GM18511 (cell line): ENCODE measurements around the gene SLC43A1.

ENCODE experiments used
- ATAC-seq: cut with Tn5 transposase; IDR thresholded peaks from one replicate; pipeline ENCODE4 v1.9.1; 2021; ENCODE audit warnings: mild to moderate bottlenecking, moderate library complexity; ENCODE audit not compliant: unreplicated experiment

The SLC43A1 gene

DNA sequence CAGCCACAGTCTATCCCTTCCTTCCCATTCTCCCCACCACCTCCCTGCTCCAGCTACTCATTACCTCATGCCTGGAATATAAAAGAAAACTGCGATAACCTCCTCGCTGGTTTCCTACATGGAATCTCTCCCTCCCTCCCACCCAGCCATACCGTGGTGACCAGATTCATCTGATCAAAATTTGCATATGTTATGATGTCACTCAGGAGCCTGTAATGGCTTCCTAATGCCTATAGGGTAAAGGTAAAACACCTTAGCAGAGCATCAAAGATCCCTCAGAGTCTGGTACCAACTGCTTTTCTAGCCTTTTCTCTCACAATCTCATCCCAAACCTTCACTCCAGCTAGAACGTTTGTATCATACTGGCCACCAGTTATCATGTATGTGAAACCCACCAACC, 35.6 kb downstream of the SLC43A1 start:
- ATAC-seq, result no peak

DNA sequence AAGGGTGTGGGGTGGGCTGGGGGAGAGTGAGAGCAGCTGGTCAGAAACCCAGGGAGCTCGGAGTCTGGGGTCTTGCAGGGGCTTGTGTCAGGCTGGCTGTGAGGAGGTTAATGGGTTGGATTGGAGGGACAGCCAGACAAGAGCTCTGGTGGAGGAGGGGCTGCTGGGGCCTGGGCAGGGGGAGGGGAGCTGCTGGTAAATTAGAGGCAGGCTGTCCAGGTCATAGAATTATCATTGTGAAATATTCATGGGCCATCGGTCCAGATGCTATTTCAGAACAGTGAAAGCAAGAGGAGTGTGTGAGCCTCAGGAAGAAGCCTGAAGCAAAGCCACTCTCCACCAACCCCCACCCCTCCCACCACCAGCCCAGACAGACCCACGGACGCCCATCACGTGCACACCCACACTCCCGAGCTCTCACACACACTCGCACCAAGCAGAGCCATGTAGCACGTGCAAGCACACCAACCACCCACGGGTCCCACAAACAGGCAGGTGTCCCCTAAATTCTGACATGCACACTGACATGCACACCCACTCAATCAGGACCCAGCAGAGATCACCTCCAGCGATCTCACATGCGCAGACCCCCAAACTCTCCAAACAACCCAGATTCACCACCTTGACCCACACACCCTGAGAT, 36.4 kb downstream of the SLC43A1 start:
- no peak for ATAC-seq

DNA sequence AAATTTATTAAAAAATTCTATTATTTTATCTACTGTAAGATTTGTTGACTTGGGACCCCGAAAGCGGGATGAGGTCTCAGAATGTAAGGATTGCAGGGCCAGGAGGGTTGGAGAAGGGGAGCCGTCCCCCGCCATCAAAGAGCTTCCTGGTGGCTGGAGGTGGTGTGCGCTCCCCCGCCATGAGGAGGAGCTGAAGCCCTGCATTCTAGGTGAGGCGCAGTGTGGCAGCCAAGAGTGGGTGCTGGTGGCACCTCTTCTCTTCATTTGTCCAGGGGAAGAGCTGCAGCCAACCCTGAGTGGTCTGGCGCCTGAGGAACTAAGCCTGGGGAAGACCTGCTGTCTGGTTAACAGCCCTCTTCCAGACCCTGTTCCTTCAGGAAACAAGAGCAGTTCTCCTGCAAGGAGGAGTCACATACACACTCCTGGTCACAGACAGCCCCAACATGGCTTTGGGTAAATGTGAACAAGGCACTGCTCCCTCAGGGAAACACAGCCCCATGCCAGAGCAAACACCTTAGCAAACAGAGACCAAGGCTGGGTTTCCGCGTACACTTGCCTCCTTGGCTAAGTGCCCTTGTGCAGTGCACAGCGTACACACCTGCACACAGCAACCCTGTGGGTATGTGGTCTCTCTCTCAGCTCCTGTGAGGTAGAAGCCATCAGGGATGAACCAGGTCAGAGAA, 37.9 kb downstream of the SLC43A1 start:
- no peak for ATAC-seq

DNA sequence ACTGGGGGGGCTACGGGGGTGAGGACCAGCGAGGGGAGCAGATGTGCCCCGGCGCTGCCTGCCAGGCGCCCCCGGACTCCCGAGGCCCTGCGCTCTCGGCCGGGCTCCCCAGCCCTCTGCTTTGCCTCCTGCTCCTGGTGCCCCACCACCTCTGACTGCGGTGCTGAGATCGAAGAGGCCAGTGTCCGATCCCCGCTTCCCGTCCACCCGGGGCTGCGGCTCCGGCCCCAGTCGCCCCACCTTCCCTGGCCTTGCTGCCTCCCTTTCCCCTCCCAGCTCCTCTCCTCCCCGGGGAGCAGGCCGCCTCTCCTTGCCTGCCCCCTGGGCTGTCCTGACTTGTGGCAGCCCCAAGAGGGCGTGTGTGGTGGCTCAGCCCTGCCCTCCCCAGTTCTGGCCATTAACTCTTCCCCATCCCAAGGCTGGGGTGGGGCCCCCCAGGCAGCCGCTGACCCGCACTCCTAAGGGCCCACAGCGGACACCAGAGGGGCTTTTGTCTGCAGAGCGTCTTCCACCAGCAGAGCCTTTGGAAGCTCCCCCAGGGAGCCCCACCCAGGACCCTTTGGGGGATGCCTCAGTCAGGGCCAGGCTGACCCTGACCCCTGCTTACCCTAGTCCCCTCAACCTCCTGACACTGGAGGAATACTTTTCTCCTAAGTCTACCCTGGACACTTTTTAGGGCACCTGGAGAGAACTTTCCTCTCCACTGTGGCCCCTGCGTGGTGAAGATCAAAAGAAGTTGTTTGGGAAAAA, 38.6 kb downstream of the SLC43A1 start:
- ATAC-seq, result peak; percentile 68

DNA sequence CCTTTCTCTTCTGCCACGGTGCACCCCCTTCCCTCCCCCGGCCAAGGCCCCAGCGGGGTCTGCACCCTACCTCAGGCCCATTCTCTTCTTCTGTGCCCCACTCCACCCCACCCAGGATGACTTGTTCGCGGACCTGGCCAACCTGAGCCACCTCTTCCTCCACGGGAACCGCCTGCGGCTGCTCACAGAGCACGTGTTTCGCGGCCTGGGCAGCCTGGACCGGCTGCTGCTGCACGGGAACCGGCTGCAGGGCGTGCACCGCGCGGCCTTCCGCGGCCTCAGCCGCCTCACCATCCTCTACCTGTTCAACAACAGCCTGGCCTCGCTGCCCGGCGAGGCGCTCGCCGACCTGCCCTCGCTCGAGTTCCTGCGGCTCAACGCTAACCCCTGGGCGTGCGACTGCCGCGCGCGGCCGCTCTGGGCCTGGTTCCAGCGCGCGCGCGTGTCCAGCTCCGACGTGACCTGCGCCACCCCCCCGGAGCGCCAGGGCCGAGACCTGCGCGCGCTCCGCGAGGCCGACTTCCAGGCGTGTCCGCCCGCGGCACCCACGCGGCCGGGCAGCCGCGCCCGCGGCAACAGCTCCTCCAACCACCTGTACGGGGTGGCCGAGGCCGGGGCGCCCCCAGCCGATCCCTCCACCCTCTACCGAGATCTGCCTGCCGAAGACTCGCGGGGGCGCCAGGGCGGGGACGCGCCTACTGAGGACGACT, 39.3 kb downstream of the SLC43A1 start:
- ATAC-seq, result peak; percentile 43

DNA sequence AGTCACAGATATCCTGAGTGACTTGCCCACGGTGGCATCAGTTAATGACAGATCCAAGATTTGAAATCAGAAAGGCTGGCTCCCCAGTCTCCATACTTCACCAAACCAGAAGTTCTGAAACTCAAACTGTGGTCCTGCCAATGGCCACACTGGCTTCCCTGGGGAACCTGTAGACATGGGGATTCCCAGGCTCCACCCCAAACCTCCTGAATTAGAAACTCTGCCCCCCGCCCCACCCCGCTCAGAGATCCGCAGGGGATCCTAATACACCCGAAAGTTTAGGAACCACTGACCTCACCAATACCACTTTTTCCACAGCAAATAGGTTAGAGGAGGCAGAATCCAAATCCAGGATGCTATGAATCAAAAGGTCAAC, 39.8 kb downstream of the SLC43A1 start:
- ATAC-seq, result peak; percentile 27

DNA sequence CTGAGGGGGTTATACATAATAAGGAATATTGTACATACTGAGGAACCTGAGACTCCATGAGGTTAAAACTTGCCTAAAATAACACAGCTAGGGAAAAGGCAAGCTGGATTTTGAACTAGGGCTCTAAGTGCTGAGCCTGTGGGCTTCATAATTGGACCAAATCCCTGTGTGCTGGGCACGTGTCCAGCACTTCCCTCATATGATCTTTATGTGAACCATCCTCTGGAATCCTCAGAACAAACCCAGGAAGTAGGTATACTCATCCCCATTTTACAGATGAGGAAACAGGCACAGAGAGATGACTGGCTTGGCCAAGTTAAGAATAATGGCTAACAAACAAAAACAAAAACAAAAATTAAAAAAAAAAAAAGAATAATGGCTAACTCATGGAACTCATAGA, 40.3 kb downstream of the SLC43A1 start:
- no peak for ATAC-seq

DNA sequence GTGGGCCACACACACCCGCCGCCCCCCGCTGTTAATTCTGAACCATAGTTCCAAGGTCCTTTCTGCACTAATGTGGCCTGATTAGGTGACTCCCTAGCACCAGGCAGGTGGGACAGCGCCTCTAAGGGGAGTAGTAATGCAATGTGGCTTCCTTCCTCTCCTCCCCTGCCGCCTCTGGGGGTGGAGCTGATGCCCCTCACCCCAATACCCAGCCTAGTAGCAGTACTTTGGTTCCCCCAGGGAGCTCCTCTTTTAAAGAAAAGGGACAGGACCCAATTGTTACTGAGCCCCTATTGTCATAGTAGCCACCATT, 40.7 kb downstream of the SLC43A1 start:
- ATAC-seq, result no peak

DNA sequence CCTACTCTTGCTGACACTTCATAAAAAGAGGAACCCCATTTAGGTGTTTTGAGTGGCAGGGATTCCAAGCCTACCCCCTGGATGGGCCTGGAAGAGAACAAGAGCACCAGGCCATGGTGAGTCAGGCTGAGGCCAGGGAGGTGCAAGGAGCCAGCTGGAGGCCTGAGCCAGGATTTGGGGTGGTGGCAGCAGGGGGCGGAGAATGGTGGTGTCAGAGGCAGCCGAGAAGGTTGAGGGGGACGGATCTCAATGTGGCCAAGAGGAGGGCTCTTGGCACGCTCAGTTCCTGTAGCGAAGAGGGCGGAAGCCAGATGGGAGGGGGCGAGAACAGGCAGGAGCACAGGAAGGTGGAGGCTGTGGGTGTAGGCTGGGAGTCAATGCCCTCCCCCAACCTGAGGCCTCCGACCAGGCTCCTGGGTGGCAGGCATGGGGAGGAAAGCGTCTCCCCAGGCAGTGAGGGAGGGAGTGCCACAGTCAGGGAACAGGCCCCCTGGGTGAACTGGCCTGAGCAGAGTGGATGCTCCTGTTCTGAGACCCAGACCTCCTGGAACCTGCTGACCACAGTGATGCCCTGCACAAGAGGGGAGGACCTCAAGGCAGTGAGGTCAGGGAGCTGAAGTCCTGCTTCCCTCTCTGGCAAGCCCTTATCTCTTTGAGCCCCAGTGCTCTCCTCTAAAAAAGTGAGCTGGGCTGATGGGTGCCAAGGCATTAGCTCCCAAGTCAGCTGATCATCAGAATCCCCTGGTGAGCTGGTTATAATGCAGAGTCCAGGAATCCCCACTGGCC, 41.3 kb downstream of the SLC43A1 start:
- no peak for ATAC-seq

DNA sequence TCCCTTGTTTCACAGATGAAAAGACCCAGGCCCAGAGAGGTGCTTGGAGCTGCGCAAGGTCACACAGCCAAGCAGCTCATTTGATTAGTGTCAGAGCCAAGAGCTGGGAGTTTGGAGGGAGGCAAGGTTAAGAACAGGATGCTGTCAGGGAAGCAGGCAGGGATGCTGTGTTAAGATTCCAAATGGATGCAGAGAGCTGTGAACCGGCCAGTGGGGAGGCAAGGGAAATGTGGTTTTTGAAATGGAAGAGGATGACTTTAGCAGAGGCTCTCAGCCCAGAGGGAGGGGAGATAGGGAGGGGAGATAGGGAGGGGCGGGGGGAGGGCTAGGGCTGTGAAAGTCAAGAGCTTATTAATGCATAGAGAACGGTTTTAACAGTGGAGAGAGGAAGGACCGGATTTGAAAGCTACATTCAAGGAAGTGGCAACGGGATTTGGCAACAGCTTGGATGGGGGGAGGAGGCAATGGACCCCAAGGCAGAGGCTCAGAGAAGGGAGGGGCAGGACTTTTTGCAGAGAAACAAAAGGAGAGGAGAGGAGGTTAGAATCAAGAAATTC, 42.1 kb downstream of the SLC43A1 start:
- ATAC-seq, result no peak

DNA sequence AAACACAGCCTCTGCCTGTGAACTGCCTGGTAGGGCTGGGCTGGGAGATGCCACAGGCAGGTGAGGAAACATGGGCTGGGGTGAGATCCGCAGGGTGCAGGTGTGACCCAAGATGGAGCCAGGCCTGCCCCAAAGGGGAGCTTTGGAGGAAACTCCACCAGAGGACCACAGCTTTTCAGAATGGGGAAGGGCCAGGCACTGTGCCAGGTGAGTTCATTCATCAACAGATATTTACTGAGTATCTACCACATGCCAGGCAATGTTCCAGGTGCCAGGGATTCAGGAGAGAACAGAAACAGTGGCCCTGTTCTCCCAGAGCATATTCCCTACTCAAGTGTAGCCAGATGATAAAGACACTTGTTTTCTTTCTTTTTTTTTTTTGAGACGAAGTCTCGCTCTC, 44.0 kb downstream of the SLC43A1 start:
- no peak for ATAC-seq

DNA sequence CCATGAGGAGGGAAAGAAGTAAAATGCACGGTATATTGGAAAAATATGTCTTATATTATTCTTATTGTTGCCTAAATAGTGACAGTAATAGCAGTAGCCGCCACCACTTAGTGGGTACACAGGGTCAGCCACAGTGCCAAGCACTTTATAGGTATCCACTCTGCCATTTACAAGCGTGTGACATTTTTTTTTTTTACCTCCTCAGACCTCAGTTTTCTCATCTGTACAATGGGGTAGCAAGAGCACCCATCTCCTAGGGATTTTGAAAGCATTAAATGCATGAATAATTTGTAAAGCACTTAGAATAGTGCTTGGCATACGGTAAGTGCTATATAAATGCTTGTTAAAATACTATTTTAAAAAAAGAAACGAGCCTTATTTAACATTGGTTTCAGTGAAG, 46.2 kb downstream of the SLC43A1 start:
- no peak for ATAC-seq

DNA sequence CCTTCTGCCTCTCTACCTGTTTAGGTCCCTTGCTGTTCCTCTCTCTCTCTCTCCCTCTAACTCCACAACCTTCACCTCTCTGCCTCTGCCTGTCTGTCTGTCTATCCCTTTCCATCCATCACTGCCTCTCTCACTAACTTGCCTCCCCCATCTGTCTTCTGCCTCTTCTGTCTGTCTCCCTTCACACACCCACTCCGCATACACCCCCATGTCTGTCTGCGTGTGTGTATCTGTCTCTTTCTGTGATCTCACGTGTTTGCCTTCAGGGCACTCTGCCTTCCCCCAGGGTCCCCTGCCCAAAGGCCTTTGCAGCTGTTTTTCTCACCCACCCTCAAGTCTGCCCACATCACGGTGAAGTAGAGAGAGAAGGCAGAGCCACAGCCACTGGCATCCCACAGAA, 47.2 kb downstream of the SLC43A1 start:
- ATAC-seq, result no peak

DNA sequence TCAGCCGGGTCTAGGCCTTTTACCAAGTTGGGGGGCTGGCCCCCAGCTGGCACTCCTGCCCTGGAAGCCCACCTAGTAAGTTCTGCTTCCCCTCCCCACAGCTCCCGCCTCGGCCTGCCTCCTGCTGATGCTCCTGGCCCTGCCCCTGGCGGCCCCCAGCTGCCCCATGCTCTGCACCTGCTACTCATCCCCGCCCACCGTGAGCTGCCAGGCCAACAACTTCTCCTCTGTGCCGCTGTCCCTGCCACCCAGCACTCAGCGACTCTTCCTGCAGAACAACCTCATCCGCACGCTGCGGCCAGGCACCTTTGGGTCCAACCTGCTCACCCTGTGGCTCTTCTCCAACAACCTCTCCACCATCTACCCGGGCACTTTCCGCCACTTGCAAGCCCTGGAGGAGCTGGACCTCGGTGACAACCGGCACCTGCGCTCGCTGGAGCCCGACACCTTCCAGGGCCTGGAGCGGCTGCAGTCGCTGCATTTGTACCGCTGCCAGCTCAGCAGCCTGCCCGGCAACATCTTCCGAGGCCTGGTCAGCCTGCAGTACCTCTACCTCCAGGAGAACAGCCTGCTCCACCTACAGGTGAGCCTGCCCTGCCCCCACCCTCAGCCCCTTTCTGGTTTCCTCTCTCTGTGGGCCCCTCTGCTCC, 47.9 kb downstream of the SLC43A1 start:
- ATAC-seq, result no peak

DNA sequence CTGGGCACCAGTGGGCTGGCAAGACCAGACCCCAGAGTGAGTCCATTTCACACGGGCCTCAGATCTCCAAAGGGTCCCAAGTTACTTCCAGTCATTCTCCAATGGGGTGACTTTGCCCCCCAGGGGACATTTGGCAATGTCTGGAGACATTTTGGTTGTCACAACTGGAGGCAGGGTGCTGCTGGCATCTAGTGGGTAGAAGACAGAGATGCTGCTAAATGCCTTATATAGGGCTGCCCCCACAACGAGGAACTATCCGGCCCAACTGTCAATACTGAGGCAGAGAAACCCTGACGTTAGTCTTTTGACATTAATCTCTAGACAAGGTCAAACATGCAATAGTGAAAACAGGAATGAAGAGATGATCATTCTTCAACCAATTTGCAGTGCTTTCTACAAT, 48.8 kb downstream of the SLC43A1 start:
- ATAC-seq, result no peak

DNA sequence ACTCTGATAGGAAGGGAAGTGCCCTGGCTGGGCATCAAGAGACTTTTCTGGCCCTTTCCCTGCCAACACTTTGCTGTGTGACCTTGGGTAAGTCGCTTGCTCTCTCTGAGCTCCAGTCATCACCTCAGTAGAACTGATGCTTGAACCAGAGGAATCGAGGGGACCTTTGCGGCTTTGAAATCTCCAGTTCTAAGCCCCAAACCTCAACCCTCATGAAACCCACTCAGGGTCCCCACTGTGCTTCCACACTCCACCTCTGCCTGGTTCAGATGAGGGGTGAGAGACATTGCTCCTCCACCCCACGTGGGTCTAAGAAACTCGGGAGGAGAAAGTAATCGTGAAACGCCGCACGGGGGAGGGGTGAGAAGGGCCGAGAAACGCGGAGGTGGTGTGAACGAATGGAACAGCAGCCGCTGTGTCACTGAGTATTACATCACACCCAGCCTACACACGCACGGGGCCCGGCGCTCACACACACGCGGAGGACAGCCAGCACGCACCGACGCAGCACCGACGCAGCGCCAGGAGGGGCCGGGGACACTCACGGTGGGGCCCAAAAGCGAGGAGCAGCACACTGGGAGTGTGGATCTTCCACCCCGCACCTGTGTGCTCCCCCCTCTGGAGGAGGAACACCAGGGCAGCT, 50.8 kb downstream of the SLC43A1 start:
- ATAC-seq, result no peak

DNA sequence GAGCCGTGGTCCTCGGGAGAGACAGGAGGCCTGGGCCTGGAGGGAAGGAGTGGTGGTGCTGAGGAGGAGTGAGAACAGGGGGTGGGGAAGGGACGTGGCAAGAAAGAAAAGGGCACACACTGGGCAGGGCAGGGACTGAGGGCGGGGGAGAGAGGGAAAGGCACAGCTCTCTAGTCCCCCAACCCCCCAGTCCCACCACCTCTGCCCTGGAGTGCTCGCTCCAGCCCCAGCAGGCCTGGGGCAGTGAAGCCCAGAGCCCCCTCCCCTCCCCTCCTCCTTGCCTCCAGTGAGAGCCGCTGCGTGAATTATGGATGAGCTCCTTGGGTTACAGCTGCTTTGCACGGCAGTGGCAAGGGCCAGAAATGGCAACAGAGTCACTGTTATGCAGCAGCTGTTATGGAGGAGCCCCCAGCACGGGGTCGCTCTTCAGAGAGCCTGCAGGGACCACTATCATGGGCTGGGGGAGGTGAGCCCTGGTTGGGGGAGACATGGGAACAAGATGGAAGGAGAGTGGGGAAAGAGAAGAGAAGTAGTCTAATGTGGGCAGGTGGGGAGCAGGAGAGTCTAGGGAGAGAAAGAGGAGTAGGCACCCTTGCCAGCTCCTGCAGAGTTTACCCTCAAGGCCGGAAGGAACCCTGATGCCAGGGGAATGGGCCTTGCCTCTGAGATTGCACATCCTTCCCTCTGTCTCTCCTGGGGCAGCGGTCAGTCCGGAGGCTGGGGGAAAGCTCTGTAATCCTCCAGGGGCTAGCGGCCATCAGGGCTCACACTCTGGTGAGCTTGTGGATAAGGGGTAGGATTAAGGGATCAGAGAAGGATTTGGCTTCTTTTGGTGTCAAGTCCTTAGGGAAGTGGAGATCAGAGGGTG, 51.6 kb downstream of the SLC43A1 start:
- no peak for ATAC-seq

DNA sequence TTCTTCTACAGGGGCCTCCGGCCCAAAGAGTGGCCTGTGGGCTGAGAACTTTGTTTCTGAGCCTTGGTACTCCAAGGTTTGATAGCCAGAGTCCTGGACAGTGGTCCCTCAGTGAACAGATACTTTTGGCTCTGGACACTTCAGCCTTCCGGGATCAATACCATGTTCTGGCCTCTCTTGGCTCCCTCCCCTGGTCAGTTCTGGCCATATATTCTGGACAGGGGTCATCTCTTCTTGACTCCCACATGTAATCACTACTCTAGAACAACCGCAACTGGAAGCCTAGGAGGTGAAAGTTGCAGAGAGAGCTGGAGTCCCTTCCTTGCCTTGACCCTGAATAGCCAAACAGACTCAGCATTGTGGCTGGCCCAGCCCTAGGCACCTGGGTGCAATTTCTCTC, 52.9 kb downstream of the SLC43A1 start:
- no peak for ATAC-seq
